Dermis blood vessel endothelial cell (primary cell): Measurements from ENCODE around the gene TBC1D22A. TPM values are rescaled to one million over a fixed set of nuclear protein-coding genes. Genes with fewer than 3 reads are reported as not detected.
"Not testable (repeated sequence)": the region's sequence is repeated elsewhere in the genome, so short reads cannot be mapped to it uniquely, and the experiment has no call there.

Experiments used
- DNase-seq: peaks from one replicate; pipeline ENCODE4 v3.0.0; 2010
- total RNA-seq: library from RNA; depleted of rRNA; stranded (reverse); fragments of >200 nt; gene quantifications from 2 replicates; pipeline ENCODE4 v1.2.3, GENCODE V29; 2014

TBC1D22A gene
- total RNA-seq, 1 donor from 2014 or later: 19.4 TPM

DNA sequence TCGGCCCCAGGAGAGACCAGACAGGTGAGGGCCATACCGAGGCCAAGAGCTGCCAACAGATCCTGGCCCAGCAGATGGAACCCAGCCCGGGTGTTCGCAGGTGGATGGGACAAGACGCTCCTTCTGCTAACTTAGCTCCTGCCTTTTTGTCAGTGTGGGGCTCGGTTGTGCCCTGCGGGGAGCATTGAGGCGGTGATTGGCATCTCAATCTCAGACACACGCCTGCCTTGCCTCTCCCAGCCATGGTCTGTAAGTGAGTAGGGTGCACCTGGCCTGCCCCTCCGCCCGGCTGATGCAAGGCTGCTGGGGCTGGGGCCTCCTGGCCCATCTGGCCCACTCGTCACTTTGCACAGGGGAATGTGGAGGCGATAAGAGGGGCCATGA lies 350.1 kb downstream of the TBC1D22A start:
- no peak for DNase-seq

DNA sequence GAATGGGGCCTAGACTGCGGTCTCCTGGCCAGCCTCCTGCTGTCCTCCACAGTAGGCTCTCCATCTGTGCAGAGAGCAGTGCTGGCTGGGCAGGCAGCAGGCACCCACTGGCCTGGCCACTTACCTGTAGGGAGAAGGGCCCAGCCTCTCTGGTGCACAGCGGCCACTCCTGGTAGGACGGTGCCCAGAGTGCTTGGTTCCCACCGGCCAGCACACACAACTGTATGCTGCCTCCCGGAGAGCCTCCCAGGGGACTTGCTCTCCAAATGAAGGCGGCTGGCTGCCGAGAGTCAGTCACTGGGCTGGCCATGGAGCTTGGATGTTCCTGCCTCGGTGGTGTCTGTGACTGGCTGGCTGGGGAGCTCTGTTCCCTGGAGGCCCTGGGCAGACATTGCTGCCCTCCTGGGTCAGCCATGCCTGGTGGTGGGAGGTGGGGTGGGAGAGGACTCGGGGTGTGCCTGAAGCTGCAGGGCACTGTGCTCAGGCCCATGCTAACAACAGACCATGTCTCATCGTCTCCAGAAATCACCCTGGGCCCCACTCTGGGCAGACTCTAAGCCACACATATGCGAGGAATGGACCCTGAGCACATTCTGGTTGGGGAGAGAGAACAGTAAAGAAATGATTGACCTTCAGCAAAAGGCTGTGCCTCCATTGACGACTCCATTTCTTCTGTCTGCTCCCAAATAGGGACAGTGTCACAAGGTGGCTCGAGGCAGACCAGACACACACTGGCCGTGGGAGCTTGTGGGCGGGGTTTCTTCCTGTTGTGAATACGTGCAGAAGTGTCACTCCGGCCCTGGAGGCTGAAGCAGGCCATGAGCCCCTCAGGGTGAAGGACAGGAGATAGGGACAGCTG lies 350.8 kb downstream of the TBC1D22A start:
- DNase-seq: no peak

GRCh38 chr22:47113853-47114415 lies 351.5 kb downstream of the TBC1D22A start:
- no peak for DNase-seq

DNA sequence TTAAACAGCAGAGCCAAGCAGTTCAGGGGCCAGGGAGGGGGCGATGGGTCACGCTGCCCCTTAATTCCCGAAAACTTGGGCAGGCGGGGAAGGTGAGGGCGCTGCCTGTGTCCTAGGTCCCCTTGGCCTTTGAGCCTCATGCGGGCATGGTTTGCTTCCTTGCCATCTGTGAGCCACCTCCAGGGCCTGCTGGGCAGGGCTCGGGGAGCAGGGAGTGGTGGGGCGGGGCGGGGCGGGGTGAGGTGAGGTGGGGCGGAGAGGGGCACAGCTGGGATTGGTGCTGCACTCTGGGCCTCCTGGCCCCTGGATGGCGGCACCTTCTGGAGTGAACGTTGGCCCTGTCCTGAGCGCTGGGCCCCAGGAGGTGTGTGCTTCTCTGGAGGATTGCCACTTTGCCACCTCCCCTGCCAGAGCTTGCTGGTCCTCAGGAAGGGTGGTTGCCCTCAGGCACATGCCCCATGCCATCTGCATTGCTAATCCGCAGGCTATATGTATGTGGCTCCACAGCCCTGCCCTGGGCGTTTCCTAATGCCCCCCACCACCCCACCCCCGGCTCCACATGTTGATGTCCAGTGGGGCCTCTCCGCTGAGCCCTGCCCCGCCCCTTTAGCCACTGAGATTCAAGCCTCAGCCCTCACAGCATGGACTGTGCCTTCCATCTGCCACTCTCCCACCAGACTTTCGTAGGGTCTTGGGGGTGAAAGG lies 352.5 kb downstream of the TBC1D22A start:
- no peak for DNase-seq

DNA sequence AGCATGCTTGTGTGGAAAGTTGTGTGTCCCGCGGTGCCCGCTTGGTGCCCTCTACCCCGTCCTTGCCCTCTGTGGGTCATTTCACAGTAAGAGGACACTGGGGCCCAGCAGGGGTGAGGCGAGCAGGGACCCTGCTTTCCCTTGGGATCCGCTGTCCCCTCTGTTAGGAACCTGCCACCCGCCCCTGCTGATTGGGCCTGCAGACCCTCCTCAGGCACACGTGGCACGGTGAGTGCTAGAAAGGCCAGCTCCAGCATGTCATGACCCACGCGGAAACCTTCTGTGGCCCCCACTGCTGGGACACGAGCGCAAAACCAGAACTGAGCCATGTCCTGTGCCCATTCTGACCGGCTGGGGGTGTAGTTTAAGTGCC lies 353.1 kb downstream of the TBC1D22A start:
- no peak for DNase-seq

- DNase-seq: no peak
Measured at GRCh38 chr22:47115921-47116320, 353.5 kb downstream of the TBC1D22A start.

DNA sequence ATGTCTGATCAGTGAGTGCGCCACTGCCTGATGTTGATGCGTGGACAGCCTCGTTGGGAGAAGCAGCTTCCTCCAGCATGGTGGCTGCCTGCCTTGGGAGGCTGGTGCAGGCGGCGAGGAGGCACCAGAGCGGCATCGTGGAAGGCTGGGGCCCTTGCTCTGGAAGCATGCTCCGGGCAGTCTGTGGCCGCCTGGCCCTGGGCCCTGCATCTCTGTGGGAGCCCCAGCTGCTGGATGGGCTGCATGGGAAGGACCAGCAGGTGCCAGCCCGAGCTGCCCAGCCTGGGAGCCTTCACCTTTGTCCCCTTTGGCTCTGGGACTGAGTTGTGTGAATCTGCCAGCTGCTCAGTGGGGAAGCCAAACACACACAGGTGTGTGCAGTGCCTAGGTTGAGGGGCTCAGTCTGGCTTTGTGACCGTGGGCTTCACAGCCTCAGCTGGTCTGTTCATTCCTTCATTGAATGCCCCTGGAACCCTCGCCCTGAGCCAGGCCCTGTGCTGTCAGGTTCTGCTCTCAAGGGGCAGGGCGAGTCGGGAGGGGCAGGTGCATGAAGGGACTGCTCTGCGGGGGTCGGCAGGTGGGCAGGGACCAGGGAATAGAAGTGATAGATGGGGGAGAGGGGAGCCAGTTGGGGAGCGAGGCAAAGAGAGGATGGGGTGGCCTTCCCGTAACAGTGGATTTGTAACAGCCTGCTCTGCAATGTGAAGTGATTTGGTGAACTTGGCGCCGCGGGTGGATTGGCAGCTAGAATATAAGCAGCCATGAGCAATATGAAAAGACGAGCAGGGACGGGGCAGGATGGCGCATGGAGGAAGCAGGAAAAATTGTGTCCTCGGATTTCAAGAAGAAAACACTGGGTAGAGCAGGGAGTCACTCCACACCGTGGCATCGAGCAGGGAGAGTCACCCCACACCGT lies 354.2 kb downstream of the TBC1D22A start:
- DNase-seq: no peak

DNA sequence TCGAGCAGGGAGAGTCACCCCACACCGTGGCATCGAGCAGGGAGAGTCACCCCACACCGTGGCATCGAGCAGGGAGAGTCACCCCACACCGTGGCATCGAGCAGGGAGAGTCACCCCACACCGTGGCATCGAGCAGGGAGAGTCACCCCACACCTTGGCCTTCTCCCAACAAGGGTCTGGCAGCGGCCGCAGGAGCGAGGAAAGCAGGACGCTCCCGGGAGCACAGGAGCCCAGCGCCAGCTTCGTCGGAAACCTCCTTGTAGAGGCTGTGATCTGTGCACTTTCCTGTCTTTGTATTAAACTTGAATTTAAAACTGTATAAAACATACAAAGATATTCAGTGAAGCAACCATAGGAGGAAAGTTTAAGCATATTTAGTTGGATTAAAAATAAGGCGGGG lies 355.0 kb downstream of the TBC1D22A start:
- not testable (repeated sequence) for DNase-seq

- DNase-seq: no peak
Measured at GRCh38 chr22:47119181-47119580, 356.7 kb downstream of the TBC1D22A start.

DNA sequence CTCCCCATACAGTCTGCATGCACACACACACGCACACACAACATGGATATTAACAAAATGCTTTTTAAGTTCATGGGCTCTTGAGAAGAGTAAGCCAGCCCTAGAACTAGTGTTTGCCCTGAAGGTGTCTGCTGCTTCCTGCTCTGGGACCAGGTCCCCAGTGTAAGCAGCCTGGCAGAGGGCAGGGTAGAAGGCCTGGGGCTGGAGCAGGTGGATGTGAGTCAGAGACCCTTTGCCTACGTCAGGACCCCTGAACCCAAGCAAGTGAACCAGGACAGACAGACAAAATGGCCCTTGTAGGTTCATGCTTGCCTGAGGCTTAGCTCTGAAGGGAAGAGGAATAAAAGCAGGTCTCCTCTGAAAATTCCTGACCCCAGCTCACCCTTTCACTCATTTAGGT lies 357.9 kb downstream of the TBC1D22A start:
- DNase-seq: no peak

DNA sequence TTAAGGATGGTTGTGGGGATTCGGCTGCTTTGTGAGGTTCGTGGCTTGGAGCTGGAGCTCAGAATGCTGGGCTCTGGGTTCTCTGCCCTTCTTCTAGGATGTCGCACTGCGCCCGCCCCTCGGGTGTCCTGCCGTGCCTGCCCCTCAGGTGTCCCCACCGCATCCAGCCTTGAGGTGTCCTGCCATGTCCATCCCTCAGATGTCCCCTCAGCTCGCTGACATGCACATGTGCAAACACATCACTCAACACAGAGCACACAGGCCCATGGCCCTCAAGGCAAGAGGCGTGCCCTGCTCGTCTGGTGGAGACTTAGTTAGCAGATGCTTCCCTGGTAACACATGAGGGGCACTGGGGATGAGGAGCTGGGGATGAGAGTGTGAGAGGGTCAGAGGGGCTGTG lies 359.3 kb downstream of the TBC1D22A start:
- no peak for DNase-seq

- DNase-seq: no peak
Measured at GRCh38 chr22:47122441-47123000, 360.1 kb downstream of the TBC1D22A start.

DNA sequence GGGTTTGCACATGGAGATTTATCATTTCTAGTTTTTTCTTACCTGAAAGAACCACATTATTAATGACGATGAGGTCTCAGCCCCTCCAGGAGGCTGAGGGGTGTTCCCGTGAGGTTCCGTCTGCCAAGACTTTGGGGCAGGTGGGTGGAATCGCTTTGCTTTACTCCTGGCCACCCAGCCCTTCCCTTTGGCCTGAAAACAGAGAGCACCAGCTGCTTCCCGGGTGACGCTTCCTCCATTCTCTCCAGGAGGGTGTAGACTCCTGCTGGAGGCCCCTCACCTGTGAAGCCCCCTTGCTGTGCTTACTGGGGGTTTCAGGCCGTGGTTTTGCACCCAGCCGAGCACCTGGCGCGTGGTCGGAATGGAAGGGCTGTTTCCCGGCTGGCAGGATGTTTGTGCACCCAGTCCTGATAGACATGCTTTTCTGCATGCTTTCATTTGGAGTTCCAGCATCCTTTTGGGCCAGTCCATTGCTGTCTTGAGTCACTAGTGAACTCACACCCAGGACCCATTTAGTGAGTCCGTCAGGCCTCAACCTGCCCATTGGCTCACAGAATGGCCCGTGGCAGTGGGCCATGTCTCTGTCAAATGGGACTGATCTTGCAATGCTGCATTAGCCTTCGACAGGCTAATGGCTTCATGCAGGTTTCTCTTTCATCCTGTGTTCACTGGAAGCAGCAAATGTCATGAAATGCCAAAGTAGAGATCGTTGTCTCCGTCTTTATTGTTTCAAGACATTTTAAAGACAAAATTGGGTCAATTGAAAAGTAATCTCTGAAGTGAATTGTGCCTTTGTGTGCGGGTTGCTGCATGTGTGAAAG lies 360.8 kb downstream of the TBC1D22A start:
- DNase-seq: no peak

GRCh38 chr22:47123827-47124442 lies 361.5 kb downstream of the TBC1D22A start:
- no peak for DNase-seq

DNA sequence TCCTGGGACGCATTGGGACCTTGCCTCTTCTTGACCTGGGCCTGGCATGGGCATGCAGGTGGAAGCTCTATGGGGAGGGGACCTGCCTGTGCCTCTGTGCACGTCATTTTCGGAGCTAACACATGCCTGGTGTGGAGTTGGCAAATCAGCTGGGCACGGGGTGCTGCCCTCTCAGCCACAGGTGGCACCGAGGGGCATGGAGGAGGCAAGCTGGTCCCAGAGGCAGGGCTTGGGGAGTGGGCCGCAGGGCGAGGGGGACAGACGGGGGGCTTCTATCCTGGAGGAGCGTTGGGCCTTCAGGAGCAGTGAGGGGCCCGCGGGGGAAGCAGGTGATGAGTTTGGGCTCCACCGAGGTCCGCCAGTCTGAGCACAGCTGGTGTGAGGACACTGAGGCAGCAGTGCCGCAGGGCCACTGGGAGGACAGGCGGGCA lies 362.0 kb downstream of the TBC1D22A start:
- DNase-seq: no peak

DNA sequence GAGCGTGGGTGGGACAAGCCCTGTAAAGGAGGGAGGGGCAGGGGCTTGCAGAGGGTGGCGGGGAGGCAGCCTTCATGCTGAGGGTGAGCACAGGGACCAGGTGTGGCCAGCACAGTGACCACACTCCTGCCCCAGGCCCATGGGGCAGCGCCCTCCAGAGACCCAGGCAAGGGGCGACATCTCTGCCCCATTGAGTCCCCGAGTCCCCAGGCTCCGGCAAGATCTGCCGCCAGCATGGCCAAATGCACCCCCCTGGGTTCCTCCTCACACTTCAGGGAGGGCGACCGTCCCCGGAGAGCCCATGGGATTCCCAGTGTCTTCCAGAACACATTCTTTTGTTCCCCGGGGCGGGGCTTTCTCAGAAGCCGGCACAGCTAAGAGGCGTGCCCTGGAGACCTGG lies 362.5 kb downstream of the TBC1D22A start:
- DNase-seq: no peak

DNA sequence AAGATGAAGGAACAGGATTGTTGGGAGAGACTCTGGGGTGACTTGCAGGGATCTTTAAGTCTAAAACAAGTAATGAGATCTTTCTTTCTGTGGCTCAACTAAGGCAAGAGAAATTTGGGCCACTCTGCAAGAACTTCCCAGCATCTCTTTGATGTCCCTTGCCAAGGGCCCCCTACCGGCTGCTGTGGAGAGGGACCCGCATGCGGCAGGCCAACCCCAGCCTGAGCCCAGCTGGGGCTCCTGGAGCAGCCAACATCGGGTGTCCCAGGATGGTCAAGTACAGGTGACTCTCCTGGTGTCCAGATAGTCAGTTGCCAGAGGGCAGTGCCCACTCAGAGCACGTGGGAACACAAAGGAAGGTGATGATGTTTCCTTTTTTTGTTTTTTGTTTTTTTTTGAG lies 363.2 kb downstream of the TBC1D22A start:
- DNase-seq: no peak

- DNase-seq: no peak
Measured at GRCh38 chr22:47126344-47126811, 363.9 kb downstream of the TBC1D22A start.

GRCh38 chr22:47127441-47127871 lies 365.0 kb downstream of the TBC1D22A start:
- no peak for DNase-seq

GRCh38 chr22:47128216-47128615 lies 365.8 kb downstream of the TBC1D22A start:
- no peak for DNase-seq
